ENCODE data around the gene CA5A. TPM values are rescaled to one million over a fixed set of nuclear protein-coding genes. Genes with fewer than 3 reads are reported as not detected.
"Not testable (repeated sequence)": the region's sequence is repeated elsewhere in the genome, so short reads cannot be mapped to it uniquely, and the experiment has no call there.

CA5A gene
- total RNA-seq, 2 experiments from 2014 or later: not detected

DNA sequence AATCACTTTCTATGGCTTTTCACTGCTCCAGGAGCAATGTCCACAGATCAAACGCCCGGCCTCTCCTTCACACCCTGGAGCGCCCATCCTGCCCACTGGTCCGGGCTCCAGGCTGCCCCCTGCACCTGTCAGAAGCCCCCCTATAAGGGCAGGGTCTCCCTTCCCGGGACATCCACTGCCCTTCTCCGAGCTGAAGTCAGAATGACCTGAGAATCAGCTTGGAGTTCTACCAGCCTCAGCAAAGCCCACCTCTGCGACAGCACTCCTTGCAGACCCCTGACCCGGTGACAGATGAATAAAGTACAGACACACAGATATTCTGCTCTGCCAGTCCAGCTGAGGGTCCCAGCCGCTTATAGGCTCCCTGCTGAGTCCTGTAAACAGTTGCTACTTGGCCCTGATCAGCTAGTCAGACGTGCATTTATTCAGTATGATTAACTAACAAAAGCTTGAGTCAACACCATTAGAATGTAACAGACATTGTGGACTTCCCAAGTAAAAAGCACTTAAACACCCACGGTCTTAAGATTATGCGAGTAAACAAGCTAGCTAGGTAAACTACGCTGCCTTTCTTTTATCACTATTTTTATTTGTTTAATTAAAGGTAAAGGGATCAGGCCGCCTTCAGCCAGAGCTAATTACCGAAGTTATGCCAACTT lies 71.9 kb downstream of the CA5A start:
- Mint-ChIP-seq H3K4me3 (peak overlapping the region; percentile 45), H3K27ac (no peak overlapping the region), H3K36me3 (ENCODE audit: low read depth) (peaks cover 16% of the 10 kb centered on the region), H3K9me3 (no peaks in the 10 kb centered on the region), H3K4me1 (ENCODE audit: low read depth) (peaks cover 46% of the 10 kb centered on the region), H3K27me3 (no peaks in the 10 kb centered on the region)
- H3K4me3 ChIP-seq (ENCODE audit: low read length): no peak overlapping the region
- ATAC-seq (ENCODE audit: poor library complexity) (no peak), DNase-seq (no peak)
- no peaks in the 10 kb centered on the region for H3K27me3 ChIP-seq (ENCODE audit: control insufficient read depth in 1 of 2, insufficient read depth in 2 of 2, low read length in 2 of 2)
- H3K9me3 ChIP-seq (ENCODE audit: control insufficient read depth in 1 of 2, insufficient read depth in 1 of 2, low read length in 2 of 2): no peaks in the 10 kb centered on the region
- TF ChIP-seq, protein P1, sequence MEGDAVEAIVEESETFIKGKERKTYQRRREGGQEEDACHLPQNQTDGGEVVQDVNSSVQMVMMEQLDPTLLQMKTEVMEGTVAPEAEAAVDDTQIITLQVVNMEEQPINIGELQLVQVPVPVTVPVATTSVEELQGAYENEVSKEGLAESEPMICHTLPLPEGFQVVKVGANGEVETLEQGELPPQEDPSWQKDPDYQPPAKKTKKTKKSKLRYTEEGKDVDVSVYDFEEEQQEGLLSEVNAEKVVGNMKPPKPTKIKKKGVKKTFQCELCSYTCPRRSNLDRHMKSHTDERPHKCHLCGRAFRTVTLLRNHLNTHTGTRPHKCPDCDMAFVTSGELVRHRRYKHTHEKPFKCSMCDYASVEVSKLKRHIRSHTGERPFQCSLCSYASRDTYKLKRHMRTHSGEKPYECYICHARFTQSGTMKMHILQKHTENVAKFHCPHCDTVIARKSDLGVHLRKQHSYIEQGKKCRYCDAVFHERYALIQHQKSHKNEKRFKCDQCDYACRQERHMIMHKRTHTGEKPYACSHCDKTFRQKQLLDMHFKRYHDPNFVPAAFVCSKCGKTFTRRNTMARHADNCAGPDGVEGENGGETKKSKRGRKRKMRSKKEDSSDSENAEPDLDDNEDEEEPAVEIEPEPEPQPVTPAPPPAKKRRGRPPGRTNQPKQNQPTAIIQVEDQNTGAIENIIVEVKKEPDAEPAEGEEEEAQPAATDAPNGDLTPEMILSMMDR (IDR thresholded peaks at IDR 0.05): no peak
- CTCF ChIA-PET: interaction anchor here (0.8 kb wide), 1 partner anchor 15 kb away, joined by 4 read pairs; no protein-coding TSS in a partner anchor
- H3K36me3 ChIP-seq (ENCODE audit: insufficient read depth, low read length): no peaks in the 10 kb centered on the region
- H3K27ac ChIP-seq (ENCODE audit: low read depth in 1 of 2, low read length in 2 of 2): no peak overlapping the region
- intact Hi-C loops (cut with DNase I, micrococcal nuclease): loop anchor here in 1 of 2 experiments (10.0 kb wide), 1 partner anchor 480 kb away; the partner anchor contains the start of gene FBXO31
- POLR2A ChIA-PET: no interaction called here
- peaks cover 58% of the 10 kb centered on the region for H3K4me1 ChIP-seq (ENCODE audit: insufficient read depth, low read length)

DNA sequence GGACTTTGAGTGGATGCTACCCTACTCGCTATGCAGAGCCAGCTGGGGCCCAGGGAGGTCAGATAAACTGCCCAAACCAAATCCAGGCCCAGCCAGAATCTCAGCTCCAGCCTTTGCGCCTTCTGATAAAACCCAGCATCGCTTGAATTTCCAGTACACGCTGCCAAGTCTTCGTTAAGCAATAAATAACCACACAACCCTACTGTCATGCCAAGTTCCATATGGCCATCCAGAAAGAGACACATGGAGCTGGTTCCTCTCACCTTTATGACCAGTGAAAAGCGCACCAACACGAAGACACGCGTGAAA lies 73.0 kb downstream of the CA5A start:
- H3K9me3 ChIP-seq (ENCODE audit: control insufficient read depth in 1 of 2, insufficient read depth in 1 of 2, low read length in 2 of 2); H3K9me3 Mint-ChIP-seq; H3K27ac Mint-ChIP-seq; H3K4me3 ChIP-seq (ENCODE audit: low read length); H3K36me3 ChIP-seq (ENCODE audit: insufficient read depth, low read length); CTCF ChIA-PET; ATAC-seq (ENCODE audit: poor library complexity); H3K27ac ChIP-seq (ENCODE audit: low read depth in 1 of 2, low read length in 2 of 2); H3K27me3 Mint-ChIP-seq; POLR2A ChIA-PET; H3K27me3 ChIP-seq (ENCODE audit: control insufficient read depth in 1 of 2, insufficient read depth in 2 of 2, low read length in 2 of 2); H3K4me3 Mint-ChIP-seq; DNase-seq: not testable (repeated sequence)
- Mint-ChIP-seq H3K4me1 (ENCODE audit: low read depth) (peaks cover 41% of the 10 kb centered on the region), H3K36me3 (ENCODE audit: low read depth) (peaks cover 12% of the 10 kb centered on the region)
- peaks cover 55% of the 10 kb centered on the region for H3K4me1 ChIP-seq (ENCODE audit: insufficient read depth, low read length)
- intact Hi-C loops (cut with DNase I, micrococcal nuclease): loop anchor here in 1 of 2 experiments (10.0 kb wide), 1 partner anchor 478 kb away; the partner anchor contains the start of gene FBXO31

DNA sequence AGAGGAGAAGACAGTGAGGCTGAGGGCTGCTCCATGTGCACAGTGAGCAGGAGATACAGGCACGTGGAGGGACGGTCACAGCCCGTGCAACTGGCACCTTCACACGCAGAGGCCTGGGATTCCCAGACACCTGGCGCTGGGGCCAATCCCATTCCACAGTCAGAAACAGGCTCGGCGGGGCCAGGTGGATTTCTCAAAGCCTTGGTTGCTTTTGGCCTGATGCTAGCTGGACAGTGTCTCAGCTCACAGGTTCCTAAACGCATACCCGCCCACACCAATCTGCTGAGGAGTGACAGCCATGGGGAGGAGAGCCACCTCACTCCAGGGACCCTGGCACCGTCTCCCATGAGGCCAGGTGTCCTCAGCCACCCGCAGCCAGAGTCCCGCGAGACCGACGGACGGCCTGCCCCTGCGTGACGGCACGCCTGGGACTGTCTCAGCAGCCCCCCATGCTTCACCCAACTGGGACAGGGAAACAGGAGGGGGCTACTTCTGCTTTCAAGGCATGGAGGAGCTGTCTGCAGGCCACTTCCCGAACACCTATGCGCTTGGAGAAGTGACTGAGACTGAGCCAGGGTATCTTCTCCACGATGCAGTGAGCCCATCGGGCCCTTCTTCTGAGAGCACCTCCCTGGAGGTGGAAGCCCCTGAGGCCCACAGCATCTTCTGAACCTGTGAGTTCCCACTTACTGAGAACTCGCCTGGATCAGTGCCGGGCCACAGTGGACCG lies 73.6 kb downstream of the CA5A start:
- H3K4me3 Mint-ChIP-seq; H3K9me3 Mint-ChIP-seq; H3K9me3 ChIP-seq (ENCODE audit: control insufficient read depth in 1 of 2, insufficient read depth in 1 of 2, low read length in 2 of 2); DNase-seq; H3K27me3 ChIP-seq (ENCODE audit: control insufficient read depth in 1 of 2, insufficient read depth in 2 of 2, low read length in 2 of 2); POLR2A ChIA-PET; H3K4me3 ChIP-seq (ENCODE audit: low read length); H3K27me3 Mint-ChIP-seq; CTCF ChIA-PET; ATAC-seq (ENCODE audit: poor library complexity); H3K36me3 ChIP-seq (ENCODE audit: insufficient read depth, low read length); H3K27ac ChIP-seq (ENCODE audit: low read depth in 1 of 2, low read length in 2 of 2); H3K27ac Mint-ChIP-seq: not testable (repeated sequence)
- H3K4me1 ChIP-seq (ENCODE audit: insufficient read depth, low read length): peaks cover 50% of the 10 kb centered on the region
- peaks cover 38% of the 10 kb centered on the region for H3K4me1 Mint-ChIP-seq (ENCODE audit: low read depth)
- intact Hi-C loops (cut with DNase I, micrococcal nuclease): loop anchor here in 1 of 2 experiments (10.0 kb wide), 1 partner anchor 478 kb away; the partner anchor contains the start of gene FBXO31
- peaks cover 10% of the 10 kb centered on the region for H3K36me3 Mint-ChIP-seq (ENCODE audit: low read depth)

DNA sequence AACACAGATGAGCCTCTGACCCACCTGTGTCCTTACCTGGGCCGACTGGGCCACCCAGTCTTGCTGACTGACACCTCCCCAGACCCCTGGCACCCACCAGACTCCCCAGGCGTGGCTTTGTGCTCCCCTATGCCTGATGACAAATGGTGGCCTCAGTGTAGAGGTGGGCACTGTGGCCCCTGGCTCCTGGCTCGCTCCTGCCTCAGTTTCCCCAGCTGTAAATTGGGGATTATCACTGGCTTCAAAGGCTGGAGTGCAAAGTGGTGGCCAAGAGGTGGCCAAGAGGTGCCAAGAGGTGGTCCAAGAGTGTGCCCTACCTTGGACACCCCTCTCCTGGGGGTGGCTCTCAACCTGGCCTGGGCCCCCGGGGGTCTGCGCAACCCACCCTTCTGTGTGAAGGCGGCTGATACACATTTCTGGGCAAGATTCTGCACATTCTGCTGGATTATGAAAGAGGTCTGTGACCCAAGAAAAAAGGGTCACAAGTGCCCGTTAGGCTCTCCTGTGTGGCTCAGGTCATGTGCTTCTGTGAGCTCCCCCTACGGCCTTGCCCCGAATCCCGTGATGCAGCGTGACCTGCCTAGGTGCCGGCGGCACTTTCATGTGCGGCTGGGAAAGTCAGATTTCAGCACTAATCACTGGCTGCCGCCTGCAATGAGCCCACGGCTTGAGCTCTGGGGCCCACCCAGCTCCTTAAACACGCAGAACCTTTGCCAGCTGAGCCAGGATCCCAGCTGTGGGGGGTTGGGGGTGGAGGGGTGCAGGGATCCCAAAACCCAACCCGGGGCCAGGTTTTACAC lies 74.8 kb downstream of the CA5A start:
- H3K9me3 Mint-ChIP-seq; H3K27me3 ChIP-seq (ENCODE audit: control insufficient read depth in 1 of 2, insufficient read depth in 2 of 2, low read length in 2 of 2); CTCF ChIA-PET; ATAC-seq (ENCODE audit: poor library complexity); H3K27ac Mint-ChIP-seq; H3K36me3 ChIP-seq (ENCODE audit: insufficient read depth, low read length); H3K27ac ChIP-seq (ENCODE audit: low read depth in 1 of 2, low read length in 2 of 2); POLR2A ChIA-PET; H3K9me3 ChIP-seq (ENCODE audit: control insufficient read depth in 1 of 2, insufficient read depth in 1 of 2, low read length in 2 of 2); H3K4me3 Mint-ChIP-seq; DNase-seq; H3K4me3 ChIP-seq (ENCODE audit: low read length); H3K27me3 Mint-ChIP-seq: not testable (repeated sequence)
- Mint-ChIP-seq H3K4me1 (ENCODE audit: low read depth) (peaks cover 30% of the 10 kb centered on the region), H3K36me3 (ENCODE audit: low read depth) (peaks cover 10% of the 10 kb centered on the region)
- intact Hi-C loops (cut with DNase I, micrococcal nuclease): loop anchor here in 1 of 2 experiments (10.0 kb wide), 1 partner anchor 477 kb away; the partner anchor contains the start of gene FBXO31
- peaks cover 49% of the 10 kb centered on the region for H3K4me1 ChIP-seq (ENCODE audit: insufficient read depth, low read length)

Data from CD4-positive, alpha-beta T cell (primary cell).